Endometrial microvascular endothelial cells (primary cell): ENCODE data around the gene APIP. TPM values are rescaled to one million over a fixed set of nuclear protein-coding genes. Genes with fewer than 3 reads are reported as not detected.

Experiments
- in situ Hi-C: cut with HindIII; loops from 2 replicates; pipeline ENCODE4 v1.10.0; 2017; ENCODE audit warnings: low sequenced_read_pairs, low pct_unique_long_range_greater_than_20kb; ENCODE audit errors: inconsistent ontology term
- total RNA-seq: library from RNA; depleted of rRNA; stranded (reverse); fragments of >200 nt; gene quantifications from one replicate; pipeline ENCODE4 v1.2.3, GENCODE V29; 2015; ENCODE audit errors: inconsistent ontology term

Gene APIP
- total RNA-seq, result 29.3 TPM

- in situ Hi-C loops, result no loop called here
Observed at GRCh38 chr11:34916015-34916842, at the start of gene APIP, which contains the start of gene PDHX. APIP (minus strand) TSS chr11:34916379; CDS start chr11:34916284, 95 bp downstream. PDHX (plus strand) TSS chr11:34916618; CDS start chr11:34916656, 38 bp downstream.

GRCh38 chr11:34964610-34965331 is 48.6 kb upstream of the APIP start:
- in situ Hi-C loops, result no loop called here

- in situ Hi-C loops, result no loop called here
Observed at GRCh38 chr11:34963351-34963750, 47.2 kb upstream of the APIP start.

- in situ Hi-C loops, result no loop called here
Observed at GRCh38 chr11:34962034-34962433, 45.9 kb upstream of the APIP start.

- in situ Hi-C loops, result no loop called here
Observed at GRCh38 chr11:34960277-34960676, 44.1 kb upstream of the APIP start.

GRCh38 chr11:34959770-34960169 is 43.6 kb upstream of the APIP start:
- in situ Hi-C loops, result no loop called here

- in situ Hi-C loops, result no loop called here
Observed at GRCh38 chr11:34957606-34958005, 41.4 kb upstream of the APIP start.

GRCh38 chr11:34957206-34957605 is 41.0 kb upstream of the APIP start:
- in situ Hi-C loops, result no loop called here

- in situ Hi-C loops, result no loop called here
Observed at GRCh38 chr11:34953955-34954354, 37.8 kb upstream of the APIP start.

GRCh38 chr11:34948696-34949095 is 32.5 kb upstream of the APIP start:
- in situ Hi-C loops, result no loop called here

GRCh38 chr11:34944692-34945091 is 28.5 kb upstream of the APIP start:
- in situ Hi-C loops, result no loop called here

- in situ Hi-C loops, result no loop called here
Observed at GRCh38 chr11:34941688-34942087, 25.5 kb upstream of the APIP start.

- in situ Hi-C loops, result no loop called here
Observed at GRCh38 chr11:34940026-34940677, 24.0 kb upstream of the APIP start.

GRCh38 chr11:34938611-34939010 is 22.4 kb upstream of the APIP start:
- in situ Hi-C loops, result no loop called here

GRCh38 chr11:34936945-34937629 is 20.9 kb upstream of the APIP start:
- in situ Hi-C loops, result no loop called here

- in situ Hi-C loops, result no loop called here
Observed at GRCh38 chr11:34929794-34930763, 13.9 kb upstream of the APIP start.

- in situ Hi-C loops, result no loop called here
Observed at GRCh38 chr11:34928960-34929680, 12.9 kb upstream of the APIP start.
